Mesenchymal stem cell (in vitro differentiated cells and primary cell): ENCODE data around the gene FGF7.
A peak's percentile ranks its signal among the peaks of the same experiment; 100 is the strongest.
"Not testable (repeated sequence)": the region's sequence is repeated elsewhere in the genome, so short reads cannot be mapped to it uniquely, and the experiment has no call there.

Experiments
- DNase-seq: peaks from one replicate; pipeline ENCODE4 v3.0.0-alpha.2; 2013
- H2AFZ ChIP-seq: one replicate; pipeline ENCODE4 v1.6.1; 2013; ENCODE audit warnings: low read depth, mild to moderate bottlenecking, control low read depth, inconsistent platforms, low read length, moderate library complexity
- H2AK5ac ChIP-seq: 2 replicates; pipeline ENCODE4 v1.6.1; 2013; ENCODE audit warnings: low read length, moderate library complexity, mild to moderate bottlenecking, inconsistent platforms; ENCODE audit not compliant: severe bottlenecking
- H2BK120ac ChIP-seq: one replicate; pipeline ENCODE4 v1.6.1; 2013; ENCODE audit warnings: low read depth, mild to moderate bottlenecking, inconsistent platforms, low read length, moderate library complexity
- H2BK12ac ChIP-seq, 2 experiments: one replicate each; pipeline ENCODE4 v1.6.1; 2013; ENCODE audit warnings: inconsistent platforms in 2 of 2, low read length in 2 of 2, mild to moderate bottlenecking in 2 of 2, moderate library complexity in 2 of 2, control low read depth in 1 of 2
- H2BK15ac ChIP-seq: one replicate; pipeline ENCODE4 v1.6.1; 2013; ENCODE audit warnings: mild to moderate bottlenecking, low read depth, inconsistent platforms; ENCODE audit not compliant: poor library complexity, severe bottlenecking
- H2BK5ac ChIP-seq: 2 replicates; pipeline ENCODE4 v1.6.1; 2013; ENCODE audit warnings: low read depth, mild to moderate bottlenecking, low read length, control low read depth, inconsistent platforms; ENCODE audit not compliant: poor library complexity, severe bottlenecking
- H3K14ac ChIP-seq, 2 experiments: one replicate each; pipeline ENCODE4 v1.6.1; 2013; ENCODE audit warnings: inconsistent platforms in 2 of 2, low read length in 2 of 2, control low read depth in 1 of 2, mild to moderate bottlenecking in 1 of 2, moderate library complexity in 1 of 2
- H3K18ac ChIP-seq, 2 experiments: one replicate each; pipeline ENCODE4 v1.6.1; 2013; ENCODE audit warnings: inconsistent platforms in 2 of 2, low read length in 2 of 2, control low read depth in 1 of 2, low read depth in 1 of 2, mild to moderate bottlenecking in 1 of 2
- H3K23ac ChIP-seq, 2 experiments: one replicate each; pipeline ENCODE4 v1.6.1; 2013; ENCODE audit warnings: inconsistent platforms in 2 of 2, low read length in 2 of 2, mild to moderate bottlenecking in 2 of 2, moderate library complexity in 2 of 2, control low read depth in 1 of 2
- H3K27ac ChIP-seq: 2 replicates; pipeline ENCODE4 v1.5.1; 2013; ENCODE audit warnings: mild to moderate bottlenecking, moderate library complexity, low read length, control low read depth, inconsistent platforms; ENCODE audit not compliant: poor library complexity, severe bottlenecking
- H3K27me3 ChIP-seq, 2 experiments: 2 replicates each; pipeline versions ENCODE4 v1.6.1 to v1.7.0; 2013; ENCODE audit warnings: low read length in 2 of 2, mild to moderate bottlenecking in 2 of 2, moderate library complexity in 2 of 2, control low read depth in 1 of 2, inconsistent platforms in 1 of 2; ENCODE audit not compliant: control insufficient read depth in 1 of 2, insufficient read depth in 1 of 2
- H3K36me3 ChIP-seq, 2 experiments: 2 replicates each; pipeline versions ENCODE4 v1.6.1 to v1.7.0; 2013; ENCODE audit warnings: low read length in 2 of 2, control low read depth in 1 of 2, inconsistent platforms in 1 of 2, low read depth in 1 of 2, mild to moderate bottlenecking in 1 of 2; ENCODE audit not compliant: insufficient read depth in 2 of 2, control insufficient read depth in 1 of 2
- H3K4ac ChIP-seq, 2 experiments: one replicate each; pipeline ENCODE4 v1.6.1; 2013; ENCODE audit warnings: inconsistent platforms in 2 of 2, low read length in 2 of 2, mild to moderate bottlenecking in 2 of 2, moderate library complexity in 2 of 2, control low read depth in 1 of 2, low read depth in 1 of 2
- H3K4me1 ChIP-seq: 2 replicates; pipeline ENCODE4 v1.6.1; 2013; ENCODE audit warnings: low read depth, low read length, control low read depth; ENCODE audit not compliant: control insufficient read depth, insufficient read depth
- H3K4me2 ChIP-seq: 2 replicates; pipeline ENCODE4 v1.6.1; 2013; ENCODE audit warnings: low read length, mild to moderate bottlenecking, inconsistent platforms; ENCODE audit not compliant: poor library complexity, severe bottlenecking
- H3K4me3 ChIP-seq, 2 experiments: 2 replicates each; pipeline versions ENCODE4 v1.5.1 to v1.7.0; 2013; ENCODE audit warnings: low read length in 2 of 2, mild to moderate bottlenecking in 2 of 2, control low read depth in 1 of 2, low read depth in 1 of 2; ENCODE audit not compliant: insufficient read depth in 1 of 2
- H3K79me1 ChIP-seq: replicated peaks from 2 replicates; pipeline ENCODE4 v1.6.1; 2013; ENCODE audit warnings: mild to moderate bottlenecking, control low read depth, low read length, inconsistent platforms; ENCODE audit not compliant: poor library complexity, severe bottlenecking
- H3K9ac ChIP-seq: 2 replicates; pipeline ENCODE4 v1.7.0; 2013; ENCODE audit warnings: mild to moderate bottlenecking, low read length, moderate library complexity
- H3K9me3 ChIP-seq: 2 replicates; pipeline ENCODE4 v1.7.0; 2013; ENCODE audit warnings: mild to moderate bottlenecking, low read length; ENCODE audit not compliant: control insufficient read depth
- H4K8ac ChIP-seq: one replicate; pipeline ENCODE4 v1.6.1; 2013; ENCODE audit warnings: inconsistent platforms, mild to moderate bottlenecking, low read length, moderate library complexity
- H4K91ac ChIP-seq: one replicate; pipeline ENCODE4 v1.6.1; 2013; ENCODE audit warnings: mild to moderate bottlenecking, low read length, inconsistent platforms
- WGBS: methylation state at CpG from one replicate; pipeline ENCODE4 v1.1.7; 2013; ENCODE audit warnings: mixed read lengths; 5-methylcytosine and 5-hydroxymethylcytosine counted together

The FGF7 gene

GRCh38 chr15:49383266-49383665, 39.8 kb upstream of the FGF7 start:
- Histone ChIP-seq H2AK5ac (no peak overlapping the region), H3K36me3 (no peaks in the 10 kb centered on the region), H3K9ac (no peak overlapping the region), H3K4me1 (peaks cover 2% of the 10 kb centered on the region), H3K79me1 (no peaks in the 10 kb centered on the region), H3K14ac (no peak overlapping the region), H2BK15ac (no peak overlapping the region), H3K27me3 (no peaks in the 10 kb centered on the region), H2BK120ac (no peak overlapping the region), H3K9me3 (no peaks in the 10 kb centered on the region), H2BK12ac (no peak overlapping the region), H2BK5ac (no peak overlapping the region), H4K8ac (no peak overlapping the region), H3K23ac (no peak overlapping the region), H4K91ac (no peak overlapping the region), H3K18ac (no peak overlapping the region), H3K4me2 (no peak overlapping the region), H3K27ac (no peak overlapping the region), H3K4ac (no peak overlapping the region), H2AFZ (no peak overlapping the region), H3K4me3 (no peak overlapping the region)
- DNase-seq, result peak; percentile 34
- 80% methylated on average over 1 of the region's 1 CpG for WGBS

DNA sequence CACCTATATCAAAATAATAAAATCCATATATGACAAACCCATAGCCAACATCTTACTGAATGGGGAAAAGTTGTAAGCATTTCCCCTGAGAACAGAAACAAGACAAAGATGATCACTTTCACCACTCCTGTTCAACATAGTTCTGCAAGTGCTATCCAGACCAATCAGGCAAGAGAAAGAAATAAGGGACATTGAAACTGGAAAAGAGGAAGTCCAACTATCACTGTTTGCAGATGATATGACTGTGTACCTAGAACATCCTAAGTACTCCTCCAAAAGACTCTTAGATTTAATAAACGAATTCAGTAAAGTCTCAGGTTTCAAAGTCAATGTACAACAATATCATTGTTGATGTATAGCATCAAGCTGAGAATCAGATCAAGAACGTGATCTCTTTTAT, 35.6 kb upstream of the FGF7 start:
- H4K91ac ChIP-seq, result no peak overlapping the region
- no peak overlapping the region for H3K4me2 ChIP-seq
- H3K4ac ChIP-seq, result no peak overlapping the region
- no peak overlapping the region for H2BK12ac ChIP-seq
- no peak overlapping the region for H3K27ac ChIP-seq
- H4K8ac ChIP-seq, result no peak overlapping the region
- H2BK15ac ChIP-seq, result no peak overlapping the region
- no peak overlapping the region for H3K9ac ChIP-seq
- no peak for DNase-seq
- no CpG with 5 or more reads among the region's 2 CpGs for WGBS
- H2BK120ac ChIP-seq, result no peak overlapping the region
- no peak overlapping the region for H3K4me3 ChIP-seq
- H3K23ac ChIP-seq, result no peak overlapping the region
- no peak overlapping the region for H3K18ac ChIP-seq
- no peak overlapping the region for H2AFZ ChIP-seq
- H3K27me3 ChIP-seq, result no peaks in the 10 kb centered on the region
- H2AK5ac ChIP-seq, result no peak overlapping the region
- H3K4me1 ChIP-seq, result no peaks in the 10 kb centered on the region
- no peak overlapping the region for H2BK5ac ChIP-seq
- no peaks in the 10 kb centered on the region for H3K9me3 ChIP-seq
- no peak overlapping the region for H3K14ac ChIP-seq
- no peaks in the 10 kb centered on the region for H3K36me3 ChIP-seq
- H3K79me1 ChIP-seq, result no peaks in the 10 kb centered on the region

DNA sequence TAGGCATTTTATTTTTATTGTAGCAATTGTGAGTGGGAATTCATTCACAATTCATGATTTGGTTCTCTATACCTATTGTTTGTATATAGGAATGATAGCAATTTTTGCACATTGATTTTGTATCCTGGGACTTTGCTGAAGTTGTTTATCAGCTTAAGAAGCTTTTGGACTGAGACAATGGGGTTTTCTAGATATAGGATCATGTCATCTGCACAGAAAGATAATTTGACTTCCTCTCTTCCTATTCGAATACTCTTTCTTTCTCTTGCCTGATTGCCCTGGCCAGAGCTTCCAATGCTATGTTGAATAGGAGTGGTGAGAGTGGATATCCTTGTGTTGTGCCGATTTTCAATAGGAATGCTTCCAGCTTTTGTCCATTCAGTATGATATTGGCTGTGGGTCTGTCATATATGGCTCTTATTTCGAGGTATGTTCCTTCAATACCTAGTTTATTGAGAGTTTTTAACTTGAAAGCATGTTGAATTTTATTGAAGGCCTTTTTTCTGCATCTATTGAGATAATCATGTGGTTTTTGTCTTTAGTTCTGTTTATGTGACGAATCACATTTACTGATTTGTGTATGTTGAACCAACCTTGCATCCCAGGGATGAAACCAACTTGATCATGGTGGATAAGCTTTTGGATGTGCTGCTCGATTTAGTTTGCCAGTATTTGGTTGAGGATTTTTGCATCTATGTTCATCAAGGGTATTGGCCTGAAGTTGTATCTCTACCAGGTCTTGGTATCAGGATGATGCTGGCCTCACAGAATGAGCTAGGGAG, 20.3 kb upstream of the FGF7 start:
- not testable (repeated sequence) for H3K4ac ChIP-seq

GRCh38 chr15:49406352-49407118, 16.5 kb upstream of the FGF7 start:
- peak overlapping the region in 1 of 2 experiments; percentile 54 for H2BK12ac ChIP-seq
- H3K36me3 ChIP-seq, result no peaks in the 10 kb centered on the region
- H3K79me1 ChIP-seq, result no peaks in the 10 kb centered on the region
- H3K14ac ChIP-seq, result no peak overlapping the region
- no peak overlapping the region for H2AFZ ChIP-seq
- peak overlapping the region; percentile 72 for H4K91ac ChIP-seq
- H2BK15ac ChIP-seq, result no peak overlapping the region
- H3K9me3 ChIP-seq, result no peaks in the 10 kb centered on the region
- H3K27ac ChIP-seq, result no peak overlapping the region
- H4K8ac ChIP-seq, result no peak overlapping the region
- H3K18ac ChIP-seq, result peak overlapping the region in 1 of 2 experiments; percentile 28
- no peak overlapping the region for H3K4me2 ChIP-seq
- H3K23ac ChIP-seq, result no peak overlapping the region
- no peak overlapping the region for H2AK5ac ChIP-seq
- WGBS, result 95% methylated on average over 17 of the region's 17 CpGs
- no peak overlapping the region for H2BK5ac ChIP-seq
- no peak overlapping the region for H3K4me3 ChIP-seq
- no peak overlapping the region for H3K4ac ChIP-seq
- no peaks in the 10 kb centered on the region for H3K4me1 ChIP-seq
- H2BK120ac ChIP-seq, result no peak overlapping the region
- no peak for DNase-seq
- H3K27me3 ChIP-seq, result no peaks in the 10 kb centered on the region
- no peak overlapping the region for H3K9ac ChIP-seq

More for the DNA sequence above, 20.3 kb upstream of the FGF7 start:
- H2BK12ac ChIP-seq, H4K91ac ChIP-seq, H3K4me3 ChIP-seq, H4K8ac ChIP-seq, H3K27me3 ChIP-seq, H2AK5ac ChIP-seq, DNase-seq, H3K4me2 ChIP-seq, H3K36me3 ChIP-seq, H3K14ac ChIP-seq, H3K9me3 ChIP-seq, H2BK15ac ChIP-seq, H3K23ac ChIP-seq, H3K27ac ChIP-seq, H3K9ac ChIP-seq, H2BK120ac ChIP-seq, H3K79me1 ChIP-seq, H2BK5ac ChIP-seq, H2AFZ ChIP-seq, H3K18ac ChIP-seq, H3K4me1 ChIP-seq: not testable (repeated sequence)
- WGBS, result 90% methylated on average over 5 of the region's 5 CpGs
